ENCODE results near the gene RFX6.

RFX6 gene

DNA sequence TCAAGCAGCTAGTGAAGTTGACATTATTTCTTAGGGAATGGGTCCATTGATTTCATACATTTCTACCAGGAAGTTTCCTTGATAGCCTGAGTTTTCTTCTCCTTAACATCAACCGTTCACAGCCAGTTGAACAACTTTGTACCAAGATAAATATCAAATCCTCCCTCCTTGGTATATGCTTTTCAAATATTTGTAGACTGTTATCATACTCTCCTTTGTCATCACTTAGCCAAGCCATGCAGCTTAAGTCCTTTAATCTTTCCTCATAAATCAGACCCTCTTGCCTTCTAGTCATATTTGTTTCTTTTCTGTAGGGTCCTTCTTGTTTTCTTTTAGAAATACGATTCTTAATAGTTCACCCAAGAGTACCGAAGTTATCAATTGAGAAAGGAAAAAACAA is 25.6 kb downstream of the RFX6 start:
- no peak for DNase-seq

DNA sequence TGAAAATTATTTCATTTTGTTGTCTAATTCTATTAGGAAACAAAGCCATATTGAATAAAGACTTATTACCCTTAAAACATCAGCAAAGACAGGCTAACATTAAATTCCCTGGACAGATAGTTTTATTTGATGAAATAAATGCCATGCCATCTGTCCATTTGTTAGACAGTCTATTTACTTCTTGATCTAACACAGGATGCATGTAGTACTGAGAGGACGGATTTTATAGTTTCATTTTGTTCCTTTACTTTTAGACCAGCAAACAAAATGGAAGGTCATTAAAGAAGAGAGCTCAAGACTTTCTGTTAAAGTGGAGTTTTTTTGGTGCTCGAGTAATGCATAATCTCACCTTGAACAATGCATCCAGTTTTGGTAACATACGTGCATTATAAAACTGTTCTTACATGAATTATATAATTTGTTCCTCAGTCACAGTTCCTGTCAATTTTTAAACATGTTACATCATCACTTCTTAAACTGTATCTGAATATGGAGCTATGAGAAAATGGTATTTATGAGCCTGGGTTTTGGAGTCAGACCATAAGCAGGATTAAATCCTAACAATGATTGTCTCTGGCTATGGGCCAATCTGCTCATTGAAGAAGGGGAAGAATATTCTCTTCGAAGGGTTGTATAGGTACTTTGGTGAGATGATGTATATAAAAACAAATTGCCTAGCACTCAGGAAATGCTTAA is 46.0 kb downstream of the RFX6 start:
- DNase-seq, result no peak

DNA sequence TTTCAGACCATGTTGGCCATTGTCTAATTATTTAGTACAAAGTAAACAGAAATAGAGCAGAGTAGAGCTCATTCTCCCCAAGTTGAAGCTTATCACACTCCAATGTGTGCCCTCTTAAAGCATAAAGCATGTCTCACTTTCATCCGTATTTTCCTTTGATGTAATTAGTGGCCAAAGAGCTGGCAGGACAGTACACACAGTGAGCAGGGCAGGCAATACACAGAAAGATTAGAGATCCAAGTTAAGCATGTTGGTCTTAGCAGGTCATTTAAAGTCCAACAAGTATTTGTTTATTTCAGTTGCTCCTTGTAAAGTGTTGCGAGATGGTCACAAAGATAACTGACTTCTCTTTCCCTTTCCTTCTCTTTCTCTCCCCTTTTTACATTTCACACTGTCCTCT is 47.2 kb downstream of the RFX6 start:
- no peak for DNase-seq

DNA sequence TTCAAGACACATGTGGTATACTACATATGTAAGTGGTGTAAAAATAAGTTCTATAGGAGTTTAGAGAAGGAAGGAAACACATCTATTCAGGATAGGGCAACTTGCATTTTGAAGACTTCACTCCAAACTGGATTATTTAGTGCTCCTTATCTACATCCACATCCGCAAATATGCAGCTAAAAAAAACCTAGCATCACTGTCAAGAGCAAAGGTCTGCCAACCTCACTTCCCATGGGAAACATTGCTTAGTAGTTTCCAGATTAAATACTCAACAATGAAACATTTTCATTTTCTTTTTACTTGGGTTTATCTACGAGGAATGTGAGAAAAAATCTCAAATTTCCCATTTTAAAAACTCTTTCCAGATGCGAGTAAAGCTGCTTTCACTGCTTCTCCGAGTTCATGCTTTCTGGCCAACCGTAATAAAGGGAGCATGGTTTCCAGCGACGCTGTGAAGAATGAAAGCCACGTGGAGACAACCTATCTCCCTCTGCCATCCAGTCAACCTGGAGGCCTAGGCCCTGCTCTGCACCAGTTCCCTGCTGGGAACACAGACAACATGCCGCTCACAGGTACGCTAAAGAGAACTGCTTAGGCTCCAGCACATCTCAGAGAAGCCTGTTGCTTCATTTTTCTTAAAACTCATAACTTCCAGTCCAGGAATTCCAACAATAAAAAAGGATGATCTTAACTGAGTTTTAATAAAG is 48.2 kb downstream of the RFX6 start:
- no peak for DNase-seq

DNA sequence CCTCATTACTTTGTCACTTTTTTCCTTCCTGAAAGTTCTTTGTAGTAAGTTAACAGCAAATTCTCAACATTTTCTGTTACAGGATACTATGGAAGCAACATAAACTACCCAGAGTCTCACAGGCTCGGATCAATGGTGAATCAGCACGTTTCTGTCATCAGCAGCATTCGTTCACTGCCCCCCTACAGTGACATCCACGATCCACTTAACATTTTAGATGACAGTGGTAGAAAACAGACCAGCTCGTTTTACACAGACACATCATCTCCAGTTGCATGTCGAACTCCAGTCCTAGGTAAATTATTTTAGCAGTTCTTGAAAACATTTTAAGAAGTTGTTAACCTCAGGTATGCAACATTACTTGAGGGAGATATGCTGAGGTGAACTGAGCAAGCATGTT is 51.6 kb downstream of the RFX6 start:
- no peak for DNase-seq

DNA sequence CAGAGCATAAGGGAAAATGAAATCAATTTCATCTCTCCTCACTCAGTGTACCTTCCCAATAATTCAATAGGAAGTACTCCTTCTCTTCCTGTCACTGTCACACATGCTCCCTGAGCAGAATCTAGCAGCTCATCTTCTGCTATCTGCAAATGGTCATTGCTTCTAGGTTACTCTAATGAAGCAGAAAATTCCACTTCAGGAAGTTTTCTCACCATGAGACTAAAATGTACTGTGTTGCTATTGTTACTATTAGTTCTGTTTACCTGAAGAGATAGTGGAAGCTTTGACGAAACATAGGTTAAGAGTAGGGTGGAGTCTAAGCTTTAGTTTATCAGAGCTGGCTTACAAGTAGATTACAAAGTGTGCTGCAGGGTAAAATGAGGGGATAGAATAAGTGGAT is 52.8 kb downstream of the RFX6 start:
- no peak for DNase-seq

DNA sequence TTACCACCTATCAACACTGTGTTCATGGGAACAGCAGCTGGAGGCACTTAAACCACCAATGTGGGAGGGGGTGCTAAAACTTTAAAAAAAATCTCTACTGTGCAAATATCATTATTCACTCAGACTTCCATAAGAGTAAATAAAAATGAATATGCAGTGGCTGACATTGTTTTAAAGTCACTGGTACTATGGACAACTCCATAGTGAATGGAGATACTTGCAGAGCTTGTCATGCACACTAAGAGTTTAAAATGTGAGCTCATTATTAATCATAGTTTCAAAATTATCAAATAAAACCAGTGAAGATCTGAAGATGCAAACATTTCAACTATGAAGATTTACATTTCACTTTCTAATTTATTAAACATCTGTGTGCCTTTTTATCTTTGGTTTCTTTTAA is 54.4 kb downstream of the RFX6 start:
- no peak for DNase-seq

DNA sequence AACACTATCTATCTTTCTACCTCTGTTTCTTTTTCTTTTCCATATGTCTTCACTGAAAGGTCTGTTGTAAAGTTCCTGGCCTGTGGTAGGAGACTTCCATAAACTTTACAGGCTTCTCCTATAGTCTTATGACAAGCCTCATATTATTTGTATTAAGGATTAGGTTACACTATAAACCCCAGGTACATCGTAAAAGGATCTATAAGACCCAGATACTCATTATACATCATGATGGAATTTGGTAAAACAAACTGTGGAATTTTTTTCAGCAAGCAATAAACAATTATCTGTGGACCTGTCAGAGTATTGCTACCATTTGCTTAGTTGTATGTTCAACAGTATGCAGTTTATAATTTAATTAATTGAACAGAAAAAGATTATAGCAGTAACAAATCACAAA is 55.5 kb downstream of the RFX6 start:
- DNase-seq, result no peak

DNA sequence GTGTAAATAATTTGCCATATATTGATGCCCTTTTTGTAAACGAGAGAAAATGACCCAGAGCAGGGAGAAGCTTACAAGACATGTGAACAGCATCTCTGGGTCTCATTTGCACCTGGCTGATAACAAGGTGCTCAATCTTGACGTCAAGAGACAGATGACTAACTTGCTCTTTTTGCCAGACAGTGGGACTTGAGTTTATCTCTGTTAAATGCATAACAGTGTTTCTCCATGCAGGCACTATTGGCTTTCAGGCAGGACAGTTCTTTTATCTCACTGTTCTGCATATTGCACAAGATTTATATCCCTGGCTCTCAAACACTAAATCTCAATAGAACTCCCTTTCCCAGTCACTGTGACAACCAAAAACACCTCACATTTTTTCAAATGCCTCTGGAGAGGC is 56.4 kb downstream of the RFX6 start:
- no peak for DNase-seq

DNA sequence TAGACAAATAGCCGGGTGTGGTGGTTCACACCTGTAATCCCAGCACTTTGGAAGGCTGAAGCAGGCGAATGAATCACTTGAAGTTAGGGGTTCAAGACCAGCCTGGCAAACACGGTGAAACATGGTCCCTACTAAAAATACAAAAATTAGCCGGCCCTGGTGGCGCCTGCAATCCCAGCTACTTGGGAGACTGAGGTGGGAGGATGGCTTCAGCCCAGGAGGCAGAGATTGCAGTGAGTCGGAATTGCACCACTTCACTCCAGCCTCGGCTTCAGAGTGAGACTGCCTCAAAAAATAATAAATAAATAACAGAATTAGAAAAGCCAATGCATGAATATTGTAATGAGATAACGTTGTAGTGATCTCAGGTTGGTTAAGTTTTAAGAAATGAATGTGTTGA is 61.3 kb downstream of the RFX6 start:
- DNase-seq, result no peak

DNA sequence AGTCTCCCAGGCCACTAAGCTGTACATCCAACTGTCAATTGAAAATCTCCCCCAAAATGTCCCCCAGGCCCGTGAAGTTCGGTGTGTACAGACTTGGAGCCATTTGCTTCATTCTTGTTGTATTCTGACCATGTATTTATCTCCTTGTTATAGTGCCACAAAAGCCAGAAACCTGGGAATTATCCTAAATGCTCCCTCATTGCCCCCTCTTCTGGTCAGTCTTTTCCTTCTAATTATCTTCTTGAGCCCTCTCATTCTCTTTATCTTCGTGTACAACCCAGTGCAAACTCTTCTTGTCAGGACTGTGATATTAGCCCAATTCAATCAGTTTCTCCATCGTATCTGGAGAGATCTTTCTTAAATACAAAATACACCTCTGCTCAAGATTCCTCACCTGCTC is 64.7 kb downstream of the RFX6 start:
- DNase-seq, result no peak

DNA sequence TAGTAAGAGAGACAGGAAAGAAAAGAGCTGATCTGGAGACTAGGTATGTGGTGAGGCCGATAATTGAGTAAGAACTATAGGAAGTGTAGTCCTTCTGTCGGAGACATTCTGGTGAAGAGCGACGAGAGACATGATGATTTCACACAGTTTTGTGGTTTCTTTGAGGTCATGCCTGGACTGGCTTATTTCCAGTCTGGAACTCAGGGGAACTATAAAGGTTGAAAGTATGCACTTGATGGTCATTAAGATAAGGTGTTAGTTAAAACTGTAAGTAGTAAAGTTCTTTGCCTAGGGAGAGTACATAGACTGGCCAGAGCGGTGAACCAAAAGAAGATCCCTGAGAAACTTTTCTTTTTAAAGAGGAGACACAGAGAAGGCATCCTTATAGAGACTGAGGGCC is 68.8 kb downstream of the RFX6 start:
- no peak for DNase-seq

DNA sequence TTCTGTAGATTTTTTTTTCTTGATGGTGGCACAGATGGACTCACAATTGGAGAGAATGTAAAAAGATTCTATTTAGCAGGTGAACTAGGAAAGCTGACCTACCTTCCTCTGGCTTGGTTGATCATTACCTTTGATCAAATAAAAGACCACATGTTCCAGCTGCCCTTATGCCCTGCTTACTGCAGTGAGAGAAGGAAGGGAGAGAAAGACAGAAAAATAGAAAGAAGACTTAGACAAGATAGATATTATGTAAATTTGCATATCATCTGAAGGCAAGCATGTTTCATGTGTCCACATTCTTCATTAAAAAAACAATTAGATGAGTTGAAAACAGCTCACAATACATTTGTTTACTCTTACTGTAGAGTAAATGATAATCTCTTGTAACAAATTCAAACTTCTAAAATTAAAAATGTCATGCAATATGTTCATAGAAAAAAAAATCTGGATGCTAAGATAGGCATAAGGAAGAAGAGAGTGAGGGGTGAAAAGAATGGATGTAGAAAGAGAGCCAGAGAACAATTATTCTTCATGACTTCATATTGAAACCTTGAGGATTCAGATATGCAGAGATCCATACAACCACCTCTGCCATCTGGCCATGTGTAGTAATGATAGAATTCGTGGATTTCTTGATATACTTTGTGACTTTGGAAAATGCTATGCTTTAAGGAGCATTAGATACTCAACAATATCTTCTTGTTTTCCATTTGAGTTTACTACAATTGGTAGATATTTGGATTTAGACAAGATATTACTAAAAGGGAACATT is 71.7 kb downstream of the RFX6 start:
- DNase-seq, result no peak

DNA sequence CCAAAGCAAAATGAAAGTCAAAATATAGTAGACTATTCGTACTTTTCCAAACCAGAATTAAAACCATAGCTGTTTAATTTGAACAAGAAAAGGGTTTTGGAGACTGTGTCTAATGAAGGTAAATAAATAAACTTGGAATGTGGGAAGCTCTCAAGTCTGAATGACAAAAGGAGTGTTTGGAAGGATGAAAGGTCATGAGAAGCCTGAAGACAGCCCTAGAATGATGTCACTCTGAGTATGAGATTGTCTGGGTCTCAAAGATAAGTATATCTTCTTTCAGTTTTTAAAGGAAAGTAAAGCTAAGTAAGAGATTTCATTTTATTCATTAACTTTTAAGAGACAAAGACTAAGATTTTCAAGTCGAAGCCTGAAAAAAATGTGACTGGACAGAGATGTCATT is 72.9 kb downstream of the RFX6 start:
- DNase-seq, result no peak

DNA sequence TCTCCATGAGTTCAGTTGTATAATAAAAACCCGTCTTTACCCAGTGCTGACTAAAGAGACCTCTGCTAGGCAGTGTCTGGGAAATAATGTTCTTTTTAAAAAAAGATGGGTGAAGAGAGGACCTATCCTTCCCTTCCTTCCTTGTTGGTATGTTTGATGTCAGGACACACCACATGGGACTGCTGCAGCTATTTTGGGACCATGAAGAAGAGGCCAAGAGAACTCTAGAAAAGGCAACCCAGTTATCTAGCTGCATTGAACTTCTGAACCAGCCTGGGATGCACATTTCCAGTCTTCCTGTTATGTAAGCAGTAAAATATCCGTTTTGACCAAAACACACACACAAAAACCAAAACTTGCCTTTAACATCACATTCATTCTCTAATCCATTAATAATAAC is 77.3 kb downstream of the RFX6 start:
- no peak for DNase-seq

DNA sequence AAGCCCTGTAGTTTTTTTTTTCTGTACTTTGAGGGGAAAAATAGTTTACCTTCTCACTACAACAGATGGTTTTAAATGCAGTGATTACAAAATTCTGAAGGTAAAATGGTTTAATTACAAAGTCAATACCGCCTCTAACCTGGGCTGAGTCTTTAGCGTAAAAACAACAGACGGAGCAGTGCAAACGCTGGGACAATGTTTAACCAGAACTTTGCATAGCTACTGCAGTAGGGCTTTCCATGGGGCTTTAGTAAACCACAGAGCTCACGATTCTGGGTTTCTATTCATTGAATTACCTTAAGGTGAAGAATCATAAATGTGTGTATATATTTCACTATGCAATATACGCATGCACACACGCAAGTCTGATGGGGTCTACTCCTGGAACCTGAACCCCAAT is 77.9 kb downstream of the RFX6 start:
- DNase-seq, result no peak

DNA sequence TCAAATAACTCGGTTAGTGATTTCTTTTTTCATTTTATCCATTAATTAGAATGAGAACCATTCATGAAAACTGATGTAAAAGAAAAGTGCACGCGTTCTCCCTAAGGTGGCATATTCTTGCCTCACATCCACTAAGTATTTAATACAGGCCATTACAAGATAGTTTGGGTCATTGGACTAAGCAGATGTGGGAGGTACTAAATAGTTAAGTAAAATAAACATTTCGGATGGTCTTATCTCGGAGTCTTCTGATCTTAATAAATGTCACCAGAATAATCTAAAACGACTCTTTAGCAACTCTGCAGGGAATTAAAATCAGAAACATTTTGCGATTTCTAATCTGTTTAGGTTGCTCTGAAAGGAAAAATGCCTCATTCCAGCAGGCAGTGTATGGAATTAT is 78.7 kb downstream of the RFX6 start:
- no peak for DNase-seq

DNA sequence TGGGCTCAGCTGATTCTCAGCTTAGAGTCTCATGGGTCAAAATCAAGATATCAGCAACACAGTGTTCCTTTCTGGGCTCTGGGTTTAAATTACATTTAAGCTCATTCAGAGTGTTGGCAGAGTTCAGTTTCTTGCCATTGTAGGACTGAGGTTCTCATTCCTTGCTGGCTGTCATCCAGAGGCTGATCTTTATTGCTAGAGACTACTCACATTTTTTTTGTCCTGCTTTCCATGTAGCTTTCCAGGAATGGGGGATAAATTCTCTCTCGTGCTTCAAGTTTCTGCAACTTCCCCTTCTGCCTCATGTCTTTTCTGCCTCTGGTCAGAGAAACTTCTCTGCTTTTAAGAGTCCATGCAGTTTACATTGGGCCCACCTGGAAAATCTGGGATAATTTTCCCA is 86.9 kb downstream of the RFX6 start:
- no peak for DNase-seq

DNA sequence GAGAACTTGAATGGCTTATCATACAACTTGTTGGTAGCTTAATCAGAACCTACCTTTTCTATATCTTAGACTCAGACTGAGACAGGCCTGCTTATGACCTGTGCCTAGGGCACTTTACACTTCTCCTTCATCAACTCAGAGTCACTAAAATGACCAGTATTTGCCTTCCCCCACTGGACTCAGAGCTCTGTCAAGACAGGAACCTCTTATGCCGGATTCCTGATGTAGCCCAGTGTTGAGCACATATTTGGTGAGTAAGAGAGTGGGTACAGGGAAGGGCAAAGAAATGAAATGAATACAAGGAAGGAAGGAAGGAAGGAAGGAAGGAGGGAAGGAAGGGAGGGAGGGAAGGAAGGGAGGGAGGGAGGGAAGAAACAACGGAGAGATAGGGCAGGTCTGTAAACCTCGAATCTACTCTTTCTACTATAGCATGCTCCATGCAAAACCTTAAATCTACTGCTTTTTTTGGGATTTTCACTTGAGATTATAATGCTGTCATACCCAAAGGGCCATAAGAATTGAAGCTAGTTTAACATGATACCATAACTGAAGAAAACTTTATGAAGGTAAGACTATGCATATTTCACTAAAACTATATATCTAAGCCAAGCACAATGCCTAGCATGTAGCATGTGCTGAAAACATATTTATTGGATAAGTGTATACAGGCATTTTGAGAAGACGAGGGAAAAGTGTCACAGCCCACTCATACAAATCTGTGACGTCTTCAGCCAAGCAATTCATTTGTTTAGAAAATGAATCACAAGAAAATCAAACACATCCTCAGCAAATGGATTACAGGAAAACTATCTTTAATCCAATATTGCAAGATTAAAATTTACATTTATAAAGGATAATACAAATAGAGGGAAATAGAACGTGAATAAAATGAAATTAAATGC is 89.9 kb downstream of the RFX6 start:
- no peak for DNase-seq

DNA sequence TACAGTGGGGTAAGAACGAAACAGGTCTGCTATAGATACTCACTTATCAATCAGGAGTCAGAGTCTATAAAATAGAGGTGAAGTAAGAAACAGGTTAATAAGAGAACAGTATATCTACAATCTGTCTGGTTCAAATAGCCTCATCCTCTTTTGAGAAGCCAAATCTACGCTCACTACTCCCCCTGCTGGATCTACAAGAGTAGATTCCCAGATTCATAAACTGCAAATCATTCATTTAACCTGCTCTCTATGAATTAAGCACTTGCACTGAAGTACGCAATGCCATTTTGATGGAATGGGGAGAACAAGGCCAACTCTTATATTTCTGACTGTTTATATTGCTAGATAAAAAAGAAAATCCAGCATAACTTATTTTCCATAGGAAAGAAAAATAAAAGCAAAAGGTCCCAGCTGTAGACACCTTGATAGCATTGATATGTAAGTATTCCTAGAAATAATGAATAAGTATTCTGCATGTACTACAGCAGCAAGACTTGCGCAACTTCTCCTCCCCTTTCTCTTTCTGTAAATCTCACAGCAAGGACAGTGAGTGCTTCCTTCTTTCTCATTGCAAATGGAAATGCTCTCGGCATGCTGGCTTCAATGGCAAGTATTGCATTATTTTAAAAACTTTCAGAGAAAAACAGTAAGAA is 92.3 kb downstream of the RFX6 start:
- DNase-seq, result no peak

DNA sequence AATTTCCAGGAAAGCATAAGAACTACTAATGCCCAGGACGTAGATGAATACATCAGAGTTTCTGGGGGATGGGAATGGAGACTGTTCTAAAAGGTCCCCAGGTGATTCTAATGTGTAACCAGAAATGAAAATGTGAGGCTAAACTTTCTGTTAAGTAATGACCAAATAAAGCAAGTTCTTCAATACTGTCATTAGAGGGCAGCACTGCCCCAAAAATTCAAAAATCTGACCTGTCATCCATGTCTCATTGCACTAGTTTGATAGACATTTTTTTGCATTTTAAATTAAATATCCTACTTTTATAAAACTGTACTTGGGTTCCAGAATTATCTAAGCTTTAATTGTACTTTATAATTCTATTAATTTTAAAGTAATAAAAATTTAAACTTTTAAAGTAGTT is 94.9 kb downstream of the RFX6 start:
- peak; percentile 2 for DNase-seq

DNA sequence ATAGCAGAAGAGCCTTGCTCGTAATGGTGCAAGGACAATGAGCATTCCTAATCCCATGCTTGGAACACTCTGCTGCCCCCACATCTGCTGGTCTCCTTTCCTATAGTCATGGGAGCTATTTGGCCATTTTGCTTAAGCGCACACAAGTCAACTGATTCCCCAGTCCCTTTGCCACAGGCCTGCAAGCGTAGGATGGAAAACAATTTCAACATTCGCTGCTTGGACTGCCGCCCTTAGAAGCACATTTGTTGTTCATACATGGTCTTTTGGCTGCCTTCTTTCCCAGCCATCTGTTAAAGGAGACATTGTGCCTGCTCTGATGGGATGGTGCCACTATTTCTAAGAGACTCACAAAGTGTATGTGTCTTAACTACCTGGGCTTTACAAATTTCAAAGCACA is 96.9 kb downstream of the RFX6 start:
- no peak for DNase-seq
